SK-N-SH (cell line): ENCODE measurements around the gene DCDC2.

Experiments
- CHD2 ChIP-seq: fragments of 150-350 bp; IDR thresholded peaks from 2 replicates; pipeline ENCODE4 v1.6.1; 2018; ENCODE audit warnings: low read length; ENCODE audit not compliant: partially characterized antibody
- CTCF ChIP-seq: fragments of 200-600 bp; sonication (generic); IDR thresholded peaks from 2 replicates; pipeline ENCODE4 v1.6.1; 2017; ENCODE audit warnings: antibody characterized with exemption, mild to moderate bottlenecking, moderate library complexity
- EZH2phosphoT487 ChIP-seq: fragments of 200-600 bp; sonication (generic); IDR thresholded peaks from 2 replicates; pipeline ENCODE4 v1.6.1; 2017; ENCODE audit warnings: low read depth, mixed run types, mild to moderate bottlenecking, antibody characterized with exemption, moderate library complexity, borderline replicate concordance
- GABPA ChIP-seq: IDR thresholded peaks from 2 replicates; pipeline ENCODE4 v1.4.0; 2012; ENCODE audit warnings: low read depth, mild to moderate bottlenecking
- GATA2 ChIP-seq: sonication (generic); formaldehyde crosslinking; IDR thresholded peaks from 2 replicates; pipeline ENCODE4 v1.5.0; 2020; ENCODE audit warnings: mild to moderate bottlenecking, missing genetic modification reagents
- MAX ChIP-seq: IDR thresholded peaks from 2 replicates; pipeline ENCODE4 v1.4.0; 2012; ENCODE audit warnings: low read depth
- MXI1 ChIP-seq: IDR thresholded peaks from 2 replicates; pipeline ENCODE4 v1.6.1; 2012; ENCODE audit warnings: mild to moderate bottlenecking, low read depth, low read length, improper control_type of control experiment
- RAD21 ChIP-seq: IDR thresholded peaks from 2 replicates; pipeline ENCODE4 v1.6.1; 2012; ENCODE audit warnings: mild to moderate bottlenecking, low read length
- REST ChIP-seq: IDR thresholded peaks from 2 replicates; pipeline ENCODE4 v1.6.1; 2012; ENCODE audit warnings: mild to moderate bottlenecking, low read depth, low read length, moderate library complexity
- TAF1 ChIP-seq: IDR thresholded peaks from 2 replicates; pipeline ENCODE4 v1.6.1; 2012; ENCODE audit warnings: low read depth, mild to moderate bottlenecking, low read length, moderate library complexity, borderline replicate concordance
- TEAD4 ChIP-seq: IDR thresholded peaks from 2 replicates; pipeline ENCODE4 v1.4.0; 2012; ENCODE audit warnings: mild to moderate bottlenecking, borderline replicate concordance; ENCODE audit not compliant: insufficient read depth
- ZBTB33 ChIP-seq: IDR thresholded peaks from 2 replicates; pipeline ENCODE4 v1.4.0; 2012; ENCODE audit warnings: low read depth, borderline replicate concordance

- no peak for TF ChIP-seq MAX
- no peak for TF ChIP-seq CTCF
- TF ChIP-seq TAF1, result no peak
- no peak for TF ChIP-seq MXI1
- TF ChIP-seq CHD2, result no peak
- TF ChIP-seq REST, result no peak
- TF ChIP-seq ZBTB33, result no peak
- no peak for TF ChIP-seq RAD21
- TF ChIP-seq EZH2phosphoT487, result no peak
- TF ChIP-seq TEAD4, result no peak
- TF ChIP-seq GABPA, result no peak
- TF ChIP-seq GATA2 (CRISPR knock-in tag), result no peak
These were observed 73.9 kb downstream of the DCDC2 start for GRCh38 chr6:24284006-24284405.
